KMS-11 (cell line): Measurements from ENCODE around the gene PCP4.

Experiments
- H2AFZ ChIP-seq: fragments of 200-600 bp; sonication (generic); 2 replicates; pipeline ENCODE4 v1.6.1; 2016; ENCODE audit warnings: antibody characterized with exemption, mixed run types, low read depth
- H3K27ac ChIP-seq: fragments of 200-600 bp; sonication (generic); 2 replicates; pipeline ENCODE4 v1.6.1; 2016; ENCODE audit warnings: mild to moderate bottlenecking, mixed run types
- H3K27me3 ChIP-seq: fragments of 200-600 bp; sonication (generic); 2 replicates; pipeline ENCODE4 v1.6.1; 2017; ENCODE audit warnings: mild to moderate bottlenecking, low read depth, mixed run types, moderate library complexity; ENCODE audit not compliant: insufficient read depth
- H3K36me3 ChIP-seq: fragments of 200-600 bp; sonication (generic); 2 replicates; pipeline ENCODE4 v1.6.1; 2017; ENCODE audit warnings: mild to moderate bottlenecking, mixed run types; ENCODE audit not compliant: insufficient read depth
- H3K4me1 ChIP-seq: fragments of 200-600 bp; sonication (generic); 2 replicates; pipeline ENCODE4 v1.6.1; 2016; ENCODE audit warnings: mild to moderate bottlenecking, low read depth, mixed run types; ENCODE audit not compliant: poor library complexity, severe bottlenecking
- H3K4me2 ChIP-seq: fragments of 200-600 bp; sonication (generic); 2 replicates; pipeline ENCODE4 v1.7.0; 2016; ENCODE audit warnings: mild to moderate bottlenecking, mixed run types
- H3K4me3 ChIP-seq: fragments of 200-600 bp; sonication (generic); IDR thresholded peaks from 2 replicates; pipeline ENCODE4 v1.6.1; 2017; ENCODE audit warnings: low read depth, low read length, mixed read lengths; ENCODE audit not compliant: insufficient read depth
- H3K79me2 ChIP-seq: fragments of 200-600 bp; sonication (generic); 2 replicates; pipeline ENCODE4 v1.6.1; 2016; ENCODE audit warnings: low read depth, mixed run types; ENCODE audit not compliant: insufficient read depth
- H3K9ac ChIP-seq: fragments of 200-600 bp; sonication (generic); 2 replicates; pipeline ENCODE4 v1.6.1; 2016; ENCODE audit warnings: mild to moderate bottlenecking, mixed run types
- H4K20me1 ChIP-seq: fragments of 200-600 bp; sonication (generic); 2 replicates; pipeline ENCODE4 v1.6.1; 2016; ENCODE audit warnings: mild to moderate bottlenecking, mixed run types; ENCODE audit not compliant: insufficient read depth
- TF ChIP-seq, protein P1 (sequence below): fragments of 200-600 bp; sonication (generic); conservative IDR thresholded peaks from 2 replicates; pipeline ENCODE4 v1.6.1; 2017; ENCODE audit warnings: low read depth, mild to moderate bottlenecking, antibody characterized with exemption, low read length, moderate library complexity, mixed read lengths

PCP4 gene

DNA sequence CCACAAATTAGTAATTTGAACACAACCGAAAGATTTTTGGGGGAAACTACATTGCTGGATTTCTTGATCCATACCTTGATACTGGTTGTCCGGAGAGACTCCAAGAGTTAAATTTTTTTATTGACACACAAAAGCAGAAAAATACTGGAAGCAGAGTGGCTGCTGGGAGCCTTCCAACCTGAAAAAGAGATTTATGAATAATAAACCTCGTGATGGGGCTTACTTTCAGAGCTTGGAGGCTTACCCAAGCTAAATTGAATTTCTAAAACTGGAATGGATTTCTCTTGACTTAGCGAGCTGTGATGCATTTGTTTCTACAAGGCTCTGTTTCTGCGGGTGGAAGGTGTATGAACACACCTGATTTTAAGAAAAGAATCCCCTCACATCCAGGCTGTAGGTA, 35.7 kb downstream of the PCP4 start:
- Histone ChIP-seq H3K36me3 (no peaks in the 10 kb centered on the region), H3K4me2 (no peak overlapping the region), H3K27me3 (no peaks in the 10 kb centered on the region), H4K20me1 (no peaks in the 10 kb centered on the region), H3K4me1 (no peaks in the 10 kb centered on the region), H3K27ac (no peak overlapping the region), H3K9ac (no peak overlapping the region), H2AFZ (no peak overlapping the region), H3K79me2 (no peaks in the 10 kb centered on the region), H3K4me3 (no peak overlapping the region)
- TF ChIP-seq, protein P1, sequence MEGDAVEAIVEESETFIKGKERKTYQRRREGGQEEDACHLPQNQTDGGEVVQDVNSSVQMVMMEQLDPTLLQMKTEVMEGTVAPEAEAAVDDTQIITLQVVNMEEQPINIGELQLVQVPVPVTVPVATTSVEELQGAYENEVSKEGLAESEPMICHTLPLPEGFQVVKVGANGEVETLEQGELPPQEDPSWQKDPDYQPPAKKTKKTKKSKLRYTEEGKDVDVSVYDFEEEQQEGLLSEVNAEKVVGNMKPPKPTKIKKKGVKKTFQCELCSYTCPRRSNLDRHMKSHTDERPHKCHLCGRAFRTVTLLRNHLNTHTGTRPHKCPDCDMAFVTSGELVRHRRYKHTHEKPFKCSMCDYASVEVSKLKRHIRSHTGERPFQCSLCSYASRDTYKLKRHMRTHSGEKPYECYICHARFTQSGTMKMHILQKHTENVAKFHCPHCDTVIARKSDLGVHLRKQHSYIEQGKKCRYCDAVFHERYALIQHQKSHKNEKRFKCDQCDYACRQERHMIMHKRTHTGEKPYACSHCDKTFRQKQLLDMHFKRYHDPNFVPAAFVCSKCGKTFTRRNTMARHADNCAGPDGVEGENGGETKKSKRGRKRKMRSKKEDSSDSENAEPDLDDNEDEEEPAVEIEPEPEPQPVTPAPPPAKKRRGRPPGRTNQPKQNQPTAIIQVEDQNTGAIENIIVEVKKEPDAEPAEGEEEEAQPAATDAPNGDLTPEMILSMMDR = no peak

DNA sequence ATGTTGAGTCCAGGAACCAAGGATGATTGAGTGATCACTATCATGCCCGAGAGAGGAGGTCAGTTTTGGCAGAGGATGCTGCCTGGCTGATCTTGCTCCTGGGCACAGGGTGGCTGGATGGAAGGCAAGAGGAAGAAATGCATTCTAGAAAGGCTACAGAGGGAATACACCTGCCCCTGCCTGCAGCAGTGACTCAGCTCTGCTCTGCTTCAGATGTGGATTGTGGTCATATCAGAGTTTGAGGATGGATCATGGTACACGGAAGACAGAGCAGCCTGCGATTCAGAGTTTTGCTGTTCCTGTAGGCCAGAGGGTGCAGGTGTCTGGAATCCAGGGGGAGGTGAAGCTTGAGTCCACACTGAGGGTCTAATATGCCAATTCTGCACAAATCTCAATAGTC, 37.2 kb downstream of the PCP4 start:
- no peaks in the 10 kb centered on the region for H3K4me1 ChIP-seq
- no peaks in the 10 kb centered on the region for H3K79me2 ChIP-seq
- H3K27ac ChIP-seq = no peak overlapping the region
- TF ChIP-seq, protein P1 = no peak
- H3K4me2 ChIP-seq = no peak overlapping the region
- no peaks in the 10 kb centered on the region for H3K36me3 ChIP-seq
- no peak overlapping the region for H2AFZ ChIP-seq
- H3K9ac ChIP-seq = no peak overlapping the region
- H3K4me3 ChIP-seq = no peak overlapping the region
- no peaks in the 10 kb centered on the region for H4K20me1 ChIP-seq
- H3K27me3 ChIP-seq = no peaks in the 10 kb centered on the region

DNA sequence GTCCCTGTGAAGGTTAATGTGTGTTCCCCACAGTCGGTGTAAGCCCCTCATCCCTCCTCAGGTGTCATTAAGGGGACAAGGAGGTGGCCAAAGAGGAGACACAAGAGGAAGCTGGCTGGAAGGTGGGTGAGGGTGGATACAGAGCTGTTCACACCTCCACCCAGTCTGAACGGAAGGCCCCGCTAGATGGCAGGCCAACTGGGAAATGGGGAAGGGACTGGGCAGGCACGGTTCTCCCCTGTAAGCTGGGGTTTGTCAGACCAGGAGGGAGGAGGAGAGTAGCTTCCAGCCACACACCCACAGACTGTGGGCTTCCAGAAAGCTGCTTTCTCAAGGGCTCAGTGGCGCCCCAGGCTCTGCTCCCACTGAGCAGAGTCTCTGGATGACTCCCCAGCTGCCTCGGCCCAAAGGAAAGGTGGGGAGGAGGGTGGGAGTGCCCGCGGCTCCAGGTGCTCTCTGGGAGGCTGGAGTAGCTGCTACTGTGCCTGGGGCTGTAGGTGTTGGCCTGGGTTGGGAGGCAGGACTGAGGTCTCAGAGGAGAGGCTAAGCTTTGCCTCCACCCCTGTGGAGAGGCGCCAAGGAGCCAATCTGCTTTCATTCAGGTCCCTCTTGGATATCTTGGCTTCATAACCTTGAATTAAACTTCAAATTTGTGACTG, 41.2 kb downstream of the PCP4 start:
- Histone ChIP-seq H3K4me3 (no peak overlapping the region), H3K27ac (no peak overlapping the region), H3K79me2 (no peaks in the 10 kb centered on the region), H3K9ac (no peak overlapping the region), H3K4me2 (no peak overlapping the region), H3K36me3 (no peaks in the 10 kb centered on the region), H3K27me3 (no peaks in the 10 kb centered on the region), H2AFZ (no peak overlapping the region), H3K4me1 (no peaks in the 10 kb centered on the region), H4K20me1 (no peaks in the 10 kb centered on the region)
- TF ChIP-seq, protein P1 = no peak

DNA sequence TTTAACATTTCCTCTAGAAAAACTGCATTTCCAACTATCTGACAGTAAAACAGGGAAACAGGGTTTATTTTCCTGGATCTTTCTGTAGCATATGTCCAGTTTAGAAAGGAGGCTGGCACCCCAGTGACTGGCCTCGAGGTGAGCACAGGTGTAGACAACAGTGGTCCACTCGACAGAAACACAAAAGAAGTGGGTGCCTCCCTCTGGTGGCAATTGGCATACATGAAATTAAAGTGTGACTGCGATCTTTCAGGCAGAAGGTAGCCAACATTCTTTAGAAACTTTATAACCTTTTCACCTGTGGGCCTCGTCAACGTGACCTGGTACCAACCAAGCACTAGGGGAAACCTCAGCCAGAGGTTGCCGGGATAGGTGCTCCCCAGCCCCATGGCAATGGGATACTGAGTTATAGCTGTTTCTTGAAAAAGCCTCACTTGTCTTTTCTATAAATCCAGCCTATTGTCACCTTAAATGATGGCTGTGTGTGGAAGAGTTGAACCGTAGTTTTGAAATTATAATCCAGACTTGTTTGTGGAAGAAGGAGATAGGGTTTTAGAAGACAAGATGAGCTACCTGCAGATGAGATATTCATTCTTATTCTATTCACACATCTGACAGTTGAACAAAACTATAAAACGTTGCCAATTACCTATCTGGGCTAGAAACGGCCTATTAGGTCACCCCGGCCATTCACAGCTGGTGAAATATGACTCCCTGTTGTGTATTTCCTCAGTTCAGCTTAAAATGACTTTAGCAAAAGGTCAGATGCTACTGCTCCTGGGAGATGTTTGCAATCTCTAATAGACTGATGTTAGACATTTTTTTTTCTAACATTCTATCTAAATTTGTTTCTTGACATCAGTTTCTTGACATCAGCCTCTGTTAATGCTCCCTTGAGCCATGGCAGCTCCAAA, 44.3 kb downstream of the PCP4 start:
- H3K36me3 ChIP-seq = no peaks in the 10 kb centered on the region
- H3K27ac ChIP-seq = no peak overlapping the region
- no peaks in the 10 kb centered on the region for H3K79me2 ChIP-seq
- no peaks in the 10 kb centered on the region for H4K20me1 ChIP-seq
- H3K9ac ChIP-seq = no peak overlapping the region
- no peak overlapping the region for H3K4me2 ChIP-seq
- H3K27me3 ChIP-seq = no peaks in the 10 kb centered on the region
- no peaks in the 10 kb centered on the region for H3K4me1 ChIP-seq
- H2AFZ ChIP-seq = no peak overlapping the region
- H3K4me3 ChIP-seq = no peak overlapping the region
- TF ChIP-seq, protein P1 = peak; percentile 49
